Inferior parietal cortex (tissue), 1 donor: ENCODE results near the gene PABPC1L.
"Not testable (repeated sequence)": the region's sequence is repeated elsewhere in the genome, so short reads cannot be mapped to it uniquely, and the experiment has no call there.

Source experiments
- DNase-seq: peaks from one replicate; pipeline ENCODE4 v3.0.0-alpha.2; 2016; ENCODE audit errors: extremely low spot score

The PABPC1L gene

GRCh38 chr20:44909872-44910689 lies at the start of gene PABPC1L:
TSS of gene PABPC1L (plus strand) at chr20:44910060. CDS start at chr20:44910144, 84 bp downstream.
- DNase-seq = no peak

- no peak for DNase-seq
Measured at GRCh38 chr20:44861531-44862006, 48.3 kb upstream of the PABPC1L start.

GRCh38 chr20:44862286-44862685 lies 47.6 kb upstream of the PABPC1L start:
- no peak for DNase-seq

GRCh38 chr20:44863365-44864084 lies 46.3 kb upstream of the PABPC1L start:
- not testable (repeated sequence) for DNase-seq

- not testable (repeated sequence) for DNase-seq
Measured at GRCh38 chr20:44864493-44864892, 45.4 kb upstream of the PABPC1L start.

GRCh38 chr20:44866703-44867335 lies 43.0 kb upstream of the PABPC1L start:
- peak; percentile 6 for DNase-seq

GRCh38 chr20:44869471-44869870 lies 40.4 kb upstream of the PABPC1L start:
- no peak for DNase-seq

- not testable (repeated sequence) for DNase-seq
Measured at GRCh38 chr20:44882360-44882759, 27.5 kb upstream of the PABPC1L start.

GRCh38 chr20:44883214-44883902 lies 26.5 kb upstream of the PABPC1L start:
- DNase-seq = no peak

GRCh38 chr20:44884907-44885391 lies 24.9 kb upstream of the PABPC1L start:
- no peak for DNase-seq

- peak; percentile 97 for DNase-seq
Measured at GRCh38 chr20:44885392-44886265, 24.2 kb upstream of the PABPC1L start, which contains the start of gene YWHAB. TSS of gene YWHAB (plus strand) at chr20:44885705. CDS start at chr20:44901534, 15,829 bp downstream.

GRCh38 chr20:44886266-44886651 lies 23.6 kb upstream of the PABPC1L start:
- DNase-seq = no peak

GRCh38 chr20:44886828-44887227 lies 23.0 kb upstream of the PABPC1L start:
- no peak for DNase-seq

- no peak for DNase-seq
Measured at GRCh38 chr20:44887466-44887865, 22.4 kb upstream of the PABPC1L start.

GRCh38 chr20:44888226-44889103 lies 21.4 kb upstream of the PABPC1L start:
- DNase-seq = no peak

GRCh38 chr20:44891826-44892225 lies 18.0 kb upstream of the PABPC1L start:
- DNase-seq = no peak

- DNase-seq = no peak
Measured at GRCh38 chr20:44894959-44895358, 14.9 kb upstream of the PABPC1L start.

- DNase-seq = no peak
Measured at GRCh38 chr20:44896583-44896982, 13.3 kb upstream of the PABPC1L start.

GRCh38 chr20:44897133-44897532 lies 12.7 kb upstream of the PABPC1L start:
- no peak for DNase-seq
